Measurements from ENCODE around the gene CDC16.

CDC16 gene

GRCh38 chr13:114269281-114269770 lies 34.6 kb downstream of the CDC16 start:
- DNase-seq (ENCODE audit: low spot score) = no peak
- TF ChIP-seq CTCF (IDR thresholded peaks at IDR 0.05; ENCODE audit: extremely low read depth, missing control alignments) = no peak

GRCh38 chr13:114272977-114273376 lies 38.3 kb downstream of the CDC16 start:
- DNase-seq (ENCODE audit: low spot score) = no peak
- no peak for TF ChIP-seq CTCF (IDR thresholded peaks at IDR 0.05; ENCODE audit: extremely low read depth, missing control alignments)

- no peak for DNase-seq (ENCODE audit: low spot score)
- no peak for TF ChIP-seq CTCF (IDR thresholded peaks at IDR 0.05; ENCODE audit: extremely low read depth, missing control alignments)
These were observed 40.6 kb downstream of the CDC16 start for GRCh38 chr13:114275304-114275703.

- no peak for DNase-seq (ENCODE audit: low spot score)
- TF ChIP-seq CTCF (IDR thresholded peaks at IDR 0.05; ENCODE audit: extremely low read depth, missing control alignments) = no peak
These were observed 44.4 kb downstream of the CDC16 start for GRCh38 chr13:114279146-114279545.

GRCh38 chr13:114279758-114280355 lies 45.2 kb downstream of the CDC16 start:
- TF ChIP-seq CTCF (IDR thresholded peaks at IDR 0.05; ENCODE audit: extremely low read depth, missing control alignments) = no peak
- DNase-seq (ENCODE audit: low spot score) = no peak

GRCh38 chr13:114281351-114282040 lies 46.8 kb downstream of the CDC16 start, which contains the start of gene UPF3A:
TSS of gene UPF3A (plus strand) at chr13:114281601. CDS start at chr13:114281640, 39 bp downstream.
- peak; percentile 94 for DNase-seq (ENCODE audit: low spot score)
- TF ChIP-seq CTCF (IDR thresholded peaks at IDR 0.05; ENCODE audit: extremely low read depth, missing control alignments) = no peak

- DNase-seq (ENCODE audit: low spot score) = peak; percentile 85
- TF ChIP-seq CTCF (IDR thresholded peaks at IDR 0.05; ENCODE audit: extremely low read depth, missing control alignments) = no peak
These were observed 47.5 kb downstream of the CDC16 start for GRCh38 chr13:114282041-114282670.
